Neural cell (in vitro differentiated cells): ENCODE data around the gene ZBTB7A. TPM values are rescaled to one million over a fixed set of nuclear protein-coding genes. Genes with fewer than 3 reads are reported as not detected.

Experiments
- H2AFZ ChIP-seq: fragments of 200-600, 300-800 bp; sonication (generic), shearing (Covaris generic); 2 replicates; pipeline ENCODE4 v1.6.0; 2014; ENCODE audit warnings: low read depth, mild to moderate bottlenecking, antibody characterized with exemption, low read length, moderate library complexity
- H3F3A ChIP-seq: fragments of 200-600 bp; shearing (Covaris generic); 2 replicates; pipeline ENCODE4 v1.6.1; 2016; ENCODE audit warnings: mild to moderate bottlenecking, moderate library complexity, mixed read lengths, antibody characterized with exemption, low read length; ENCODE audit not compliant: insufficient read depth, poor library complexity, severe bottlenecking
- H3K27ac ChIP-seq: fragments of 200-600, 300-800 bp; sonication (generic), shearing (Covaris generic); 2 replicates; pipeline ENCODE4 v1.5.1; 2014; ENCODE audit warnings: mild to moderate bottlenecking, low read length, moderate library complexity
- H3K27me3 ChIP-seq: fragments of 300-800, 200-600 bp; sonication (generic), shearing (Covaris generic); 2 replicates; pipeline ENCODE4 v1.6.0; 2014; ENCODE audit warnings: mild to moderate bottlenecking, low read depth, low read length, moderate library complexity; ENCODE audit not compliant: insufficient read depth
- H3K36me3 ChIP-seq: fragments of 300-800, 200-600 bp; sonication (generic), shearing (Covaris generic); 2 replicates; pipeline ENCODE4 v1.5.1; 2014; ENCODE audit warnings: mild to moderate bottlenecking, antibody characterized with exemption, low read length, moderate library complexity; ENCODE audit not compliant: insufficient read depth
- H3K4me2 ChIP-seq: fragments of 300-800, 200-600 bp; sonication (generic), shearing (Covaris generic); 2 replicates; pipeline ENCODE4 v1.6.0; 2014; ENCODE audit warnings: mild to moderate bottlenecking, low read length
- H3K4me3 ChIP-seq: fragments of 300-800, 200-600 bp; sonication (generic), shearing (Covaris generic); 2 replicates; pipeline ENCODE4 v1.5.1; 2014; ENCODE audit warnings: mild to moderate bottlenecking, low read length, moderate library complexity
- H3K79me2 ChIP-seq: fragments of 200-600 bp; shearing (Covaris generic); replicated peaks from 2 replicates; pipeline ENCODE4 v1.6.0; 2014; ENCODE audit warnings: mild to moderate bottlenecking, low read length, moderate library complexity; ENCODE audit not compliant: insufficient read depth
- H3K9ac ChIP-seq: fragments of 300-800, 200-600 bp; sonication (generic), shearing (Covaris generic); 2 replicates; pipeline ENCODE4 v1.6.1; 2016; ENCODE audit warnings: mild to moderate bottlenecking, low read length, mixed read lengths
- H3K9me2 ChIP-seq: fragments of 200-600 bp; shearing (Covaris generic); 2 replicates; pipeline ENCODE4 v1.6.1; 2016; ENCODE audit warnings: mild to moderate bottlenecking, low read length, mixed read lengths; ENCODE audit not compliant: insufficient read depth
- H3K9me3 ChIP-seq: fragments of 200-600, 300-800 bp; sonication (generic), shearing (Covaris generic); 2 replicates; pipeline ENCODE4 v1.6.1; 2016; ENCODE audit warnings: mild to moderate bottlenecking, mixed run types, low read length, moderate library complexity, mixed read lengths
- H4K20me1 ChIP-seq: fragments of 200-600 bp; shearing (Covaris generic); 2 replicates; pipeline ENCODE4 v1.6.1; 2016; ENCODE audit warnings: mild to moderate bottlenecking, mixed run types; ENCODE audit not compliant: insufficient read depth
- CTCF ChIP-seq: fragments of 450-650 bp; IDR thresholded peaks from 2 replicates; pipeline ENCODE4 v1.5.1; 2014; ENCODE audit warnings: antibody characterized with exemption, mild to moderate bottlenecking, moderate library complexity; ENCODE audit not compliant: poor library complexity, severe bottlenecking
- EP300 ChIP-seq: fragments of 450-650 bp; conservative IDR thresholded peaks from 2 replicates; pipeline ENCODE4 v1.6.1; 2014; ENCODE audit warnings: antibody characterized with exemption, mild to moderate bottlenecking, moderate library complexity; ENCODE audit not compliant: poor library complexity, severe bottlenecking
- EZH2 ChIP-seq: fragments of 200-600, 300-800 bp; shearing (Covaris generic), sonication (generic); IDR thresholded peaks from 2 replicates; pipeline ENCODE4 v1.6.1; 2014; ENCODE audit warnings: antibody characterized with exemption, low read length, borderline replicate concordance, mild to moderate bottlenecking; ENCODE audit not compliant: insufficient read depth, poor library complexity, severe bottlenecking
- MXI1 ChIP-seq: fragments of 450-650 bp; conservative IDR thresholded peaks from 2 replicates; pipeline ENCODE4 v1.6.1; 2014; ENCODE audit warnings: antibody characterized with exemption, mild to moderate bottlenecking; ENCODE audit not compliant: poor library complexity, severe bottlenecking
- POLR2AphosphoS5 ChIP-seq: IDR thresholded peaks from 2 replicates; pipeline ENCODE4 v1.6.1; 2012
- RAD21 ChIP-seq: fragments of 450-650 bp; conservative IDR thresholded peaks from 2 replicates; pipeline ENCODE4 v1.6.1; 2014; ENCODE audit warnings: antibody characterized with exemption, mild to moderate bottlenecking, moderate library complexity
- REST ChIP-seq: IDR thresholded peaks from 2 replicates; pipeline ENCODE4 v1.6.1; 2012; ENCODE audit warnings: borderline replicate concordance
- SMC3 ChIP-seq: fragments of 450-650 bp; conservative IDR thresholded peaks from 2 replicates; pipeline ENCODE4 v1.6.1; 2014; ENCODE audit warnings: antibody characterized with exemption, mild to moderate bottlenecking, moderate library complexity; ENCODE audit not compliant: poor library complexity
- TAF1 ChIP-seq: IDR thresholded peaks from 2 replicates; pipeline ENCODE4 v1.6.1; 2012; ENCODE audit warnings: low read depth
- polyA plus RNA-seq: library from polyadenylated mRNA; depleted of rRNA; stranded (reverse); fragments of >200 nt; gene quantifications from 2 replicates; pipeline ENCODE4 v1.2.3, GENCODE V29; 2014

Gene ZBTB7A
- polyA plus RNA-seq, 1 donor from 2014 or later, result 1.7 TPM

- no peak overlapping the region for H3K4me2 ChIP-seq
- H3K27ac ChIP-seq, result no peak overlapping the region
- H2AFZ ChIP-seq, result no peak overlapping the region
- H3K79me2 ChIP-seq, result no peaks in the 10 kb centered on the region
- no peaks in the 10 kb centered on the region for H3K27me3 ChIP-seq
- no peaks in the 10 kb centered on the region for H4K20me1 ChIP-seq
- TF ChIP-seq POLR2AphosphoS5 (no peak), REST (no peak), MXI1 (no peak), EP300 (no peak), SMC3 (no peak), TAF1 (no peak), CTCF (no peak), RAD21 (no peak), EZH2 (no peak)
- H3K4me3 ChIP-seq, result no peak overlapping the region
- H3F3A ChIP-seq, result no peaks in the 10 kb centered on the region
- H3K36me3 ChIP-seq, result no peaks in the 10 kb centered on the region
- H3K9ac ChIP-seq, result no peak overlapping the region
- no peaks in the 10 kb centered on the region for H3K9me2 ChIP-seq
- H3K9me3 ChIP-seq, result no peaks in the 10 kb centered on the region
Observed at GRCh38 chr19:4098493-4098892, 31.8 kb upstream of the ZBTB7A start.

GRCh38 chr19:4097501-4097900, 30.8 kb upstream of the ZBTB7A start:
- Histone ChIP-seq H3K36me3 (no peaks in the 10 kb centered on the region), H2AFZ (no peak overlapping the region), H3K9me2 (no peaks in the 10 kb centered on the region), H3K4me3 (no peak overlapping the region), H3K4me2 (no peak overlapping the region), H3K9me3 (no peaks in the 10 kb centered on the region), H3K27me3 (no peaks in the 10 kb centered on the region), H3K9ac (no peak overlapping the region), H4K20me1 (no peaks in the 10 kb centered on the region), H3F3A (no peaks in the 10 kb centered on the region), H3K27ac (no peak overlapping the region), H3K79me2 (no peaks in the 10 kb centered on the region)
- TF ChIP-seq CTCF (no peak), MXI1 (no peak), REST (no peak), TAF1 (no peak), SMC3 (no peak), EZH2 (no peak), POLR2AphosphoS5 (no peak), RAD21 (no peak), EP300 (no peak)
